IMR-90 (cell line): ENCODE measurements around the gene RERE. TPM values are rescaled to one million over a fixed set of nuclear protein-coding genes. Genes with fewer than 3 reads are reported as not detected.

ENCODE experiments used
- ATAC-seq: fragments of 200-7000 bp; cut with Tn5 transposase; 2 replicates; pipeline ENCODE4 v1.9.1; 2020; ENCODE audit warnings: low read depth, mild to moderate bottlenecking, moderate library complexity
- BruUV-seq: library from RNA; stranded (reverse); fragments of 400-500 nt; replicated peaks from 2 replicates; lab custom pipeline; 2021; lab: Mats Ljungman, UMichigan
- CTCF ChIA-PET: fragments of 300-600 bp; formaldehyde crosslinking; extraction: SDS; loops from one replicate; lab custom pipeline; 2021; ENCODE audit warnings: antibody characterized with exemption; lab: Yijun Ruan, JAX
- POLR2A ChIA-PET: fragments of 300-600 bp; sonication (Branson Sonifier 250); formaldehyde crosslinking; loops from one replicate; lab custom pipeline; 2022; ENCODE audit warnings: antibody characterized with exemption; ENCODE audit not compliant: unreplicated experiment; lab: Charles Lee
- DNase-seq: peaks from one replicate; pipeline ENCODE4 v3.0.0; 2013
- H2AFZ ChIP-seq: replicated peaks from 2 replicates; pipeline ENCODE3; 2013; ENCODE audit warnings: low read length, mild to moderate bottlenecking; ENCODE audit not compliant: poor library complexity
- H2AK5ac ChIP-seq: 2 replicates; pipeline ENCODE4 v1.6.1; 2013; ENCODE audit warnings: low read depth, low read length, inconsistent platforms
- H2AK9ac ChIP-seq: replicated peaks from 2 replicates; pipeline ENCODE3; 2013; ENCODE audit warnings: mild to moderate bottlenecking, low read depth, low read length, moderate library complexity; ENCODE audit not compliant: poor library complexity
- H2BK120ac ChIP-seq: 2 replicates; pipeline ENCODE4 v1.6.1; 2013; ENCODE audit warnings: low read depth, low read length, inconsistent platforms
- H2BK15ac ChIP-seq: 3 replicates; pipeline ENCODE4 v1.6.1; 2013; ENCODE audit warnings: low read depth, low read length, inconsistent platforms
- H2BK20ac ChIP-seq: 2 replicates; pipeline ENCODE4 v1.6.1; 2013; ENCODE audit warnings: low read depth, mild to moderate bottlenecking, inconsistent platforms, low read length, moderate library complexity
- H2BK5ac ChIP-seq: 2 replicates; pipeline ENCODE4 v1.6.1; 2013; ENCODE audit warnings: mild to moderate bottlenecking, low read depth, low read length, inconsistent platforms; ENCODE audit not compliant: poor library complexity, severe bottlenecking
- H3K14ac ChIP-seq: replicated peaks from 2 replicates; pipeline ENCODE4 v1.6.1; 2013; ENCODE audit warnings: low read depth, low read length, inconsistent platforms
- H3K18ac ChIP-seq: 2 replicates; pipeline ENCODE4 v1.6.1; 2013; ENCODE audit warnings: low read depth, low read length, control low read depth
- H3K23ac ChIP-seq: 2 replicates; pipeline ENCODE4 v1.6.1; 2013; ENCODE audit warnings: low read depth, low read length, inconsistent platforms
- H3K27ac ChIP-seq: 2 replicates; pipeline ENCODE4 v1.5.1; 2013; ENCODE audit warnings: mild to moderate bottlenecking, control low read depth, low read length; ENCODE audit not compliant: insufficient read depth
- H3K27me3 ChIP-seq: 2 replicates; pipeline ENCODE4 v1.6.1; 2013; ENCODE audit warnings: low read length; ENCODE audit not compliant: control insufficient read depth, insufficient read depth
- H3K36me3 ChIP-seq: 2 replicates; pipeline ENCODE4 v1.6.1; 2013; ENCODE audit warnings: low read length, mixed read lengths; ENCODE audit not compliant: control insufficient read depth, insufficient read depth
- H3K4ac ChIP-seq: 2 replicates; pipeline ENCODE4 v1.6.1; 2013; ENCODE audit warnings: low read depth, low read length, inconsistent platforms
- H3K4me1 ChIP-seq: 2 replicates; pipeline ENCODE4 v1.6.1; 2013; ENCODE audit warnings: low read length, mixed read lengths; ENCODE audit not compliant: control insufficient read depth, insufficient read depth
- H3K4me2 ChIP-seq: 2 replicates; pipeline ENCODE4 v1.6.1; 2013; ENCODE audit warnings: low read depth, mild to moderate bottlenecking, control low read depth, low read length, moderate library complexity
- H3K4me3 ChIP-seq: 2 replicates; pipeline ENCODE4 v1.5.1; 2013; ENCODE audit warnings: low read depth, mild to moderate bottlenecking, control low read depth, low read length, moderate library complexity; ENCODE audit not compliant: insufficient read depth
- H3K56ac ChIP-seq: 2 replicates; pipeline ENCODE4 v1.6.1; 2013; ENCODE audit warnings: low read length, inconsistent platforms; ENCODE audit not compliant: insufficient read depth; ENCODE audit errors: extremely low read depth
- H3K79me1 ChIP-seq, 2 experiments: 2 replicates each; pipeline ENCODE4 v1.6.1; 2013; ENCODE audit warnings: low read length in 2 of 2, inconsistent platforms in 1 of 2, low read depth in 1 of 2
- H3K9ac ChIP-seq: 2 replicates; pipeline ENCODE4 v1.6.1; 2013; ENCODE audit warnings: low read depth, low read length, control low read depth
- H3K9me1 ChIP-seq: 2 replicates; pipeline ENCODE4 v1.6.1; 2013; ENCODE audit warnings: low read length, inconsistent platforms; ENCODE audit not compliant: insufficient read depth
- H3K9me3 ChIP-seq: 2 replicates; pipeline ENCODE4 v1.6.1; 2013; ENCODE audit warnings: low read length; ENCODE audit not compliant: control insufficient read depth, insufficient read depth
- H4K20me1 ChIP-seq: 2 replicates; pipeline ENCODE4 v1.6.1; 2013; ENCODE audit warnings: low read length, inconsistent platforms; ENCODE audit not compliant: insufficient read depth
- H4K5ac ChIP-seq: 2 replicates; pipeline ENCODE4 v1.6.1; 2013; ENCODE audit warnings: mild to moderate bottlenecking, low read depth, low read length, control low read depth
- H4K8ac ChIP-seq, 2 experiments: 2 replicates each; pipeline ENCODE4 v1.6.1; 2013; ENCODE audit warnings: low read depth in 2 of 2, low read length in 2 of 2, control low read depth in 1 of 2, inconsistent platforms in 1 of 2
- H4K91ac ChIP-seq: 2 replicates; pipeline ENCODE4 v1.6.1; 2013; ENCODE audit warnings: low read depth, low read length, inconsistent platforms; ENCODE audit not compliant: insufficient read depth
- BHLHE40 ChIP-seq: fragments of 150-350 bp; IDR thresholded peaks from 2 replicates; pipeline ENCODE4 v1.6.1; 2016; ENCODE audit warnings: mild to moderate bottlenecking, low read depth, low read length
- CEBPB ChIP-seq: IDR thresholded peaks from 2 replicates; pipeline ENCODE4 v1.6.1; 2012; ENCODE audit warnings: low read depth, low read length, improper control_type of control experiment
- CHD1 ChIP-seq: IDR thresholded peaks from 2 replicates; pipeline ENCODE4 v1.6.1; 2012; ENCODE audit warnings: low read depth, low read length, improper control_type of control experiment
- MAFK ChIP-seq: IDR thresholded peaks from 2 replicates; pipeline ENCODE4 v1.6.1; 2012; ENCODE audit warnings: low read depth, low read length, improper control_type of control experiment
- MXI1 ChIP-seq: IDR thresholded peaks from 2 replicates; pipeline ENCODE4 v1.6.1; 2012; ENCODE audit warnings: low read depth, mild to moderate bottlenecking, low read length, moderate library complexity, borderline replicate concordance
- POLR2A ChIP-seq: IDR thresholded peaks from 2 replicates; pipeline ENCODE4 v1.6.1; 2012; ENCODE audit warnings: mild to moderate bottlenecking, low read depth, low read length
- RAD21 ChIP-seq: IDR thresholded peaks from 2 replicates; pipeline ENCODE4 v1.6.1; 2012; ENCODE audit warnings: low read length, improper control_type of control experiment
- RFX5 ChIP-seq: IDR thresholded peaks from 2 replicates; pipeline ENCODE4 v1.8.0; 2012; ENCODE audit warnings: low read depth, mild to moderate bottlenecking, low read length, moderate library complexity
- WGBS, 2 experiments: methylation state at CpG; one replicate each; pipeline versions ENCODE4 v1.1.5 to v1.1.7; 2013; ENCODE audit warnings: missing lambda C conversion rate in 2 of 2; ENCODE audit not compliant: insufficient read length in 1 of 2; ENCODE audit errors: extremely low coverage in 2 of 2; 5-methylcytosine and 5-hydroxymethylcytosine counted together
- dilution Hi-C: fragments of 300-500 bp; cut with HindIII; formaldehyde crosslinking; loops from one replicate; pipeline ENCODE4 v1.14.3; 2018; ENCODE audit warnings: low sequenced_read_pairs; ENCODE audit not compliant: unreplicated experiment
- in situ Hi-C: fragments of 300-500 bp; cut with MboI; formaldehyde crosslinking; loops from 3 replicates; pipeline ENCODE4 v1.14.3; 2019; ENCODE audit warnings: low sequenced_read_pairs, inconsistent platforms, mixed read lengths
- intact Hi-C: fragments of 100-400 bp; cut with micrococcal nuclease; formaldehyde crosslinking; loops from 2 replicates; pipeline ENCODE4 v1.10.0; 2022
- polyA plus RNA-seq, 3 experiments: library from polyadenylated mRNA; depleted of rRNA; stranded (reverse); fragments of >200 nt; gene quantifications; 2 replicates each; pipeline ENCODE4 v1.2.3, GENCODE V29; 2012; ENCODE audit warnings: low replicate concordance in 1 of 3
- total RNA-seq: library from RNA; depleted of rRNA; stranded (reverse); fragments of >200 nt; gene quantifications from 2 replicates; pipeline ENCODE4 v1.2.3, GENCODE V29; 2012
- TF ChIP-seq, protein P1 (sequence below): conservative IDR thresholded peaks from 2 replicates; pipeline ENCODE4 v1.5.1; 2012; ENCODE audit warnings: mild to moderate bottlenecking, low read depth, low read length, improper control_type of control experiment

The RERE gene
- total and polyA plus RNA-seq, 2 of the 4 experiments (the other 2 are of a cell fraction): 11.5 to 25.1 TPM

DNA sequence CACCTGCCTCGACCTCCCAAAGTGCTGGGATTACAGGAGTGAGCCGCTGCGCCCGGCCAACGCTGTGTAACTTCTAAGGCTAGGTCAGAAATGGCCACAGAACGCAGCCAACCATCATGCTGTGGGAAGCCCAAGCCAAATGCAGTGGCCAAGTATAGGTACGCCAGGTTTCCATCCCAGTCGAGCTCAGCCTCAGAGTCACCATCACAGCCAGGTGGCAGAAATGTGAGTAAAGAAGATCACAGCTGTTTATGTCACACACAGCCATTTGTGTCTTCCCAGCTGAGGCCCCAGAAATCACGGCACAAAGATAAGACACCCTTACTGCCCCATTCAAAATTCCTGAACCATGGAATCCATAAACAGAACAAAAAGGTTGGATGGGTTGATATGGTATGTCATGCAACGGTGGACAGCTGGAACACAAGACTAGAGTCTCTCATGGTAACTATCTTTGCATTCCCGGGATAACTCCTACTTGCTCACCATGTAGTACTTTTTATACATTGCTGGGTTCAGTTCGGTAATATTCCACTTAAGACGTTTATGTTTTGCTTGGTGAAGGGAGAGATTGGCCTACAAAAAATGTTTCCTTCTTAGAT is 415.2 kb downstream of the RERE start:
- Histone ChIP-seq H4K8ac (0 out of 4 replicates have a peak overlapping the region, but pooled peaks of 1 of the 2 experiments have one; percentile 28), H3K23ac (no peak overlapping the region; the same call in 1 of the 2 replicates), H3K36me3 (peaks cover 32% of the 10 kb centered on the region), H2AK5ac (peak overlapping the region; percentile 20; the same call in 1 of the 2 replicates), H3K18ac (no peak overlapping the region), H2AK9ac (no peak overlapping the region), H3K79me1 (peaks cover 33 to 75% of the 10 kb centered on the region in 2 experiments), H3K9me3 (no peaks in the 10 kb centered on the region), H3K4ac (no peak overlapping the region), H2BK120ac (no peak overlapping the region), H3K27me3 (no peaks in the 10 kb centered on the region), H2BK20ac (no peak overlapping the region), H3K9ac (no peak overlapping the region), H3K14ac (0 out of 2 replicates have a peak overlapping the region, but pooled peaks have one; percentile 50), H4K20me1 (peaks cover 10% of the 10 kb centered on the region; the same call in 1 of the 2 replicates), H3K9me1 (peaks cover 10% of the 10 kb centered on the region), H4K5ac (no peak overlapping the region), H2BK15ac (no peak overlapping the region), H4K91ac (no peak overlapping the region), H3K4me2 (no peak overlapping the region), H3K4me1 (peaks cover 17% of the 10 kb centered on the region), H3K27ac (0 out of 2 replicates have a peak overlapping the region, but pooled peaks have one; percentile 7), H3K56ac (no peak overlapping the region; the same call in 1 of the 2 replicates), H2AFZ (no peak overlapping the region), H3K4me3 (no peak overlapping the region), H2BK5ac (no peak overlapping the region)
- POLR2A ChIA-PET: no interaction called here
- no peak for DNase-seq
- no TSS peak for BruUV-seq
- CTCF ChIA-PET: interaction anchor here (0.7 kb wide), 1 partner anchor 34 kb away, joined by 3 read pairs; no protein-coding TSS in a partner anchor
- WGBS, 2 experiments: 97% methylated on average over 5 of the region's 13 CpGs; no CpG with 5 or more reads in 1 of the 2 experiments
- ATAC-seq: peak; percentile 21; the same call in 1 of the 2 replicates
- intact Hi-C loops: no loop called here
- dilution Hi-C loops: no loop called here
- TF ChIP-seq CEBPB: no peak
- TF ChIP-seq, protein P1, sequence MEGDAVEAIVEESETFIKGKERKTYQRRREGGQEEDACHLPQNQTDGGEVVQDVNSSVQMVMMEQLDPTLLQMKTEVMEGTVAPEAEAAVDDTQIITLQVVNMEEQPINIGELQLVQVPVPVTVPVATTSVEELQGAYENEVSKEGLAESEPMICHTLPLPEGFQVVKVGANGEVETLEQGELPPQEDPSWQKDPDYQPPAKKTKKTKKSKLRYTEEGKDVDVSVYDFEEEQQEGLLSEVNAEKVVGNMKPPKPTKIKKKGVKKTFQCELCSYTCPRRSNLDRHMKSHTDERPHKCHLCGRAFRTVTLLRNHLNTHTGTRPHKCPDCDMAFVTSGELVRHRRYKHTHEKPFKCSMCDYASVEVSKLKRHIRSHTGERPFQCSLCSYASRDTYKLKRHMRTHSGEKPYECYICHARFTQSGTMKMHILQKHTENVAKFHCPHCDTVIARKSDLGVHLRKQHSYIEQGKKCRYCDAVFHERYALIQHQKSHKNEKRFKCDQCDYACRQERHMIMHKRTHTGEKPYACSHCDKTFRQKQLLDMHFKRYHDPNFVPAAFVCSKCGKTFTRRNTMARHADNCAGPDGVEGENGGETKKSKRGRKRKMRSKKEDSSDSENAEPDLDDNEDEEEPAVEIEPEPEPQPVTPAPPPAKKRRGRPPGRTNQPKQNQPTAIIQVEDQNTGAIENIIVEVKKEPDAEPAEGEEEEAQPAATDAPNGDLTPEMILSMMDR: no peak
- no peak for TF ChIP-seq POLR2A
- no peak for TF ChIP-seq MXI1
- no peak for TF ChIP-seq RFX5
- TF ChIP-seq RAD21: no peak
- no peak for TF ChIP-seq CHD1
- no peak for TF ChIP-seq BHLHE40
- TF ChIP-seq MAFK: no peak
- in situ Hi-C loops: no loop called here
